GM19372 (cell line): ENCODE measurements around the gene GPR137C.

Source experiments
- ATAC-seq: cut with Tn5 transposase; IDR thresholded peaks from one replicate; pipeline ENCODE4 v1.9.1; 2021; ENCODE audit warnings: mild to moderate bottlenecking, low read depth, moderate library complexity; ENCODE audit not compliant: unreplicated experiment

The GPR137C gene

GRCh38 chr14:52552063-52552988 is at the start of gene GPR137C, which contains the start of gene TXNDC16:
TSS of gene GPR137C (plus strand) at chr14:52552836. CDS start at chr14:52553148, 312 bp downstream.
TSS of gene TXNDC16 (minus strand) at chr14:52552505. CDS start at chr14:52543557, 8,948 bp downstream.
- peak; percentile 90 for ATAC-seq

- ATAC-seq: no peak
These were observed 39.4 kb upstream of the GPR137C start for GRCh38 chr14:52513249-52513648.

GRCh38 chr14:52514046-52514811 is 38.4 kb upstream of the GPR137C start:
- no peak for ATAC-seq

- ATAC-seq: no peak
These were observed 30.6 kb upstream of the GPR137C start for GRCh38 chr14:52522033-52522432.

GRCh38 chr14:52522581-52523345 is 29.9 kb upstream of the GPR137C start:
- no peak for ATAC-seq

- ATAC-seq: no peak
These were observed 25.6 kb upstream of the GPR137C start for GRCh38 chr14:52527052-52527451.

GRCh38 chr14:52531481-52531880 is 21.2 kb upstream of the GPR137C start:
- no peak for ATAC-seq

GRCh38 chr14:52536269-52536668 is 16.4 kb upstream of the GPR137C start:
- no peak for ATAC-seq

GRCh38 chr14:52538623-52539022 is 14.0 kb upstream of the GPR137C start:
- no peak for ATAC-seq

GRCh38 chr14:52545584-52546317 is 6.9 kb upstream of the GPR137C start:
- no peak for ATAC-seq

- ATAC-seq: no peak
These were observed 6.3 kb upstream of the GPR137C start for GRCh38 chr14:52546318-52546670.

- ATAC-seq: no peak
These were observed 5.6 kb upstream of the GPR137C start for GRCh38 chr14:52547027-52547426.

GRCh38 chr14:52547526-52547925 is 5.1 kb upstream of the GPR137C start:
- no peak for ATAC-seq

- ATAC-seq: no peak
These were observed 2.0 kb upstream of the GPR137C start for GRCh38 chr14:52550661-52551060.

GRCh38 chr14:52551205-52551604 is 1.4 kb upstream of the GPR137C start:
- no peak for ATAC-seq

- ATAC-seq: no peak
These were observed 957 bp upstream of the GPR137C start for GRCh38 chr14:52551696-52552062.

GRCh38 chr14:52553002-52553670 is 500 bp downstream of the GPR137C start:
- peak; percentile 16 for ATAC-seq

GRCh38 chr14:52553671-52554575 is 1.3 kb downstream of the GPR137C start:
- no peak for ATAC-seq

- ATAC-seq: no peak
These were observed 6.1 kb downstream of the GPR137C start for GRCh38 chr14:52558688-52559087.
